Measurements from ENCODE around the gene GSTO2. TPM values are rescaled to one million over a fixed set of nuclear protein-coding genes. Genes with fewer than 3 reads are reported as not detected.

The GSTO2 gene
- total and polyA plus RNA-seq, 2 of the 13 experiments (the other 11 are each of a cell fraction or from before 2014, with no cell fraction given): 2.1 to 7.9 TPM

GRCh38 chr10:104286939-104287338 lies 18.0 kb downstream of the GSTO2 start (continued):
- no peak for TF ChIP-seq NRL (CRISPR knock-in tag; IDR thresholded peaks at IDR 0.05; ENCODE audit: borderline replicate concordance)
- no peak for TF ChIP-seq ZGPAT (CRISPR knock-in tag; IDR thresholded peaks at IDR 0.05)
- TF ChIP-seq BCL6 (CRISPR knock-in tag; IDR thresholded peaks at IDR 0.05): no peak
- TF ChIP-seq STAG1 (CRISPR knock-in tag; IDR thresholded peaks at IDR 0.05): no peak
- TF ChIP-seq FUBP1 (CRISPR knock-in tag; IDR thresholded peaks at IDR 0.05; ENCODE audit: borderline replicate concordance): no peak
- no peak for TF ChIP-seq PATZ1 (CRISPR knock-in tag; IDR thresholded peaks at IDR 0.05)
- TF ChIP-seq ZNF318 (CRISPR knock-in tag; IDR thresholded peaks at IDR 0.05): no peak
- TF ChIP-seq ZNF792 (CRISPR knock-in tag; IDR thresholded peaks at IDR 0.05): no peak
- TF ChIP-seq ELK4 (CRISPR knock-in tag; IDR thresholded peaks at IDR 0.05; ENCODE audit: borderline replicate concordance): no peak
- no peak for TF ChIP-seq BORCS8-MEF2B (CRISPR knock-in tag; IDR thresholded peaks at IDR 0.05)
- no peak for TF ChIP-seq HDAC6 (IDR thresholded peaks at IDR 0.05; ENCODE audit: low read depth, low read length)
- no peak for TF ChIP-seq TOPORS (CRISPR knock-in tag; IDR thresholded peaks at IDR 0.05)
- no peak for TF ChIP-seq MATR3 (CRISPR knock-in tag; IDR thresholded peaks at IDR 0.05)
- TF ChIP-seq ZNF652 (CRISPR knock-in tag; IDR thresholded peaks at IDR 0.05; ENCODE audit: borderline replicate concordance, low read depth): no peak
- no peak for TF ChIP-seq ZNF225 (CRISPR knock-in tag; IDR thresholded peaks at IDR 0.05)
- no peak for TF ChIP-seq ARNTL (CRISPR knock-in tag; IDR thresholded peaks at IDR 0.05)

Measured in HepG2 (cell line).